Activated CD4-positive, alpha-beta T cell treated with anti-CD3 and anti-CD28 coated beads for 4 hours (primary cell): Measurements from ENCODE around the gene KIF20A.
A peak's percentile ranks its signal among the peaks of the same experiment; 100 is the strongest.
"Not testable (repeated sequence)": the region's sequence is repeated elsewhere in the genome, so short reads cannot be mapped to it uniquely, and the experiment has no call there.

Experiments
- DNase-seq, 2 donors: peaks; one replicate each; pipeline ENCODE4 v3.0.0-alpha.2; 2020

KIF20A gene

GRCh38 chr5:138188626-138189025 lies 9.7 kb downstream of the KIF20A start:
- no peak for DNase-seq

- DNase-seq: no peak
Observed at GRCh38 chr5:138192826-138193225, 13.9 kb downstream of the KIF20A start.

GRCh38 chr5:138193859-138194258 lies 14.9 kb downstream of the KIF20A start:
- DNase-seq: not testable (repeated sequence)

GRCh38 chr5:138210985-138211384 lies 32.1 kb downstream of the KIF20A start:
- DNase-seq: no peak

GRCh38 chr5:138212828-138213160 lies 33.9 kb downstream of the KIF20A start:
- no peak for DNase-seq

GRCh38 chr5:138213161-138214029 lies 34.5 kb downstream of the KIF20A start, which contains the start of gene CDC23:
TSS of gene CDC23 (minus strand) at chr5:138213323. CDS start at chr5:138213312, 11 bp downstream.
- DNase-seq: peak; percentile 87 to 90

GRCh38 chr5:138216799-138217198 lies 37.9 kb downstream of the KIF20A start:
- DNase-seq: no peak

GRCh38 chr5:138223532-138223931 lies 44.6 kb downstream of the KIF20A start:
- no peak for DNase-seq

GRCh38 chr5:138224712-138225111 lies 45.8 kb downstream of the KIF20A start:
- DNase-seq: no peak

GRCh38 chr5:138226910-138227309 lies 48.0 kb downstream of the KIF20A start:
- no peak for DNase-seq

- DNase-seq: no peak
Observed at GRCh38 chr5:138229387-138229786, 50.5 kb downstream of the KIF20A start.

GRCh38 chr5:138230261-138230660 lies 51.3 kb downstream of the KIF20A start:
- no peak for DNase-seq

GRCh38 chr5:138230981-138231589 lies 52.2 kb downstream of the KIF20A start:
- DNase-seq: no peak

- DNase-seq: no peak
Observed at GRCh38 chr5:138233280-138233679, 54.4 kb downstream of the KIF20A start.

- no peak for DNase-seq
Observed at GRCh38 chr5:138234651-138235050, 55.7 kb downstream of the KIF20A start.
